Adrenal gland (tissue), 12 donors: ENCODE results near the gene NINJ1. TPM values are rescaled to one million over a fixed set of nuclear protein-coding genes. Genes with fewer than 3 reads are reported as not detected.
"Not testable (repeated sequence)": the region's sequence is repeated elsewhere in the genome, so short reads cannot be mapped to it uniquely, and the experiment has no call there.

ENCODE experiments used
- DNase-seq, 7 donors: peaks; one replicate each; pipeline ENCODE4 v3.0.0-alpha.2; 2019 to 2020
- H3K27ac ChIP-seq, 5 donors: fragments of 200-600 bp; sonication (generic) in 4 of 5; 1 replicate in 3 of 5; 2 replicates in 2 of 5; pipeline versions ENCODE4 v1.5.1 to v1.8.0; 2016 to 2020; ENCODE audit warnings: mild to moderate bottlenecking in 1 of 5
- H3K27me3 ChIP-seq: fragments of 200-600 bp; 2 replicates; pipeline ENCODE4 v1.8.0; 2021
- H3K36me3 ChIP-seq, 2 donors: fragments of 200-600 bp; replicated peaks in 1 of 2; 1 replicate in 1 of 2; 2 replicates in 1 of 2; pipeline versions ENCODE4 v1.5.1 to v1.8.0; 2018 to 2022
- H3K4me1 ChIP-seq, 2 donors: fragments of 200-600 bp; replicated peaks in 1 of 2; 1 replicate in 1 of 2; 2 replicates in 1 of 2; pipeline versions ENCODE4 v1.5.1 to v1.8.0; 2018 to 2021
- H3K4me3 ChIP-seq, 4 donors: fragments of 200-600 bp; sonication (generic) in 3 of 4; one replicate each; pipeline ENCODE4 v1.5.1; 2016 to 2018
- H3K9me3 ChIP-seq, 3 donors: fragments of 200-600 bp; sonication (generic) in 1 of 3; replicated peaks in 1 of 3; 1 replicate in 2 of 3; 2 replicates in 1 of 3; pipeline versions ENCODE4 v1.5.1 to v1.8.0; 2016 to 2021
- POLR2A ChIP-seq, 2 donors: fragments of 450-650 bp; IDR thresholded peaks; one replicate each; pipeline ENCODE4 v1.6.1; 2017; ENCODE audit warnings: antibody characterized with exemption in 2 of 2, mild to moderate bottlenecking in 2 of 2, moderate library complexity in 1 of 2
- WGBS, 4 donors: extraction: QIAGEN DNeasy Blood & Tissue Kit in 2 of 4; methylation state at CpG; one replicate each; pipeline versions ENCODE4 v1.1.5 to v1.1.7; 2013 to 2017; 5-methylcytosine and 5-hydroxymethylcytosine counted together
- intact Hi-C, 2 donors: fragments of 100-400 bp; cut with DNase I; formaldehyde crosslinking; loops; one replicate each; pipeline versions ENCODE4 v1.14.1 to v1.15.0; 2022 to 2023
- polyA plus RNA-seq, 3 donors: library from polyadenylated mRNA; stranded (reverse); fragments of 200-250 nt in 2 of 3; fragments of 350-450 nt in 1 of 3; fragmentation: Illumina TruSeq in 1 of 3; extraction: RNeasy Lipid Tissue Mini Kit (QIAGEN cat#74804) in 1 of 3; gene quantifications; one replicate each; pipeline ENCODE4 v1.2.3, GENCODE V29; 2013 to 2014
- total RNA-seq, 9 donors: library from RNA; depleted of rRNA in 4 of 9; stranded (reverse); fragments of >200 nt in 4 of 9; fragments of 120-200 nt in 1 of 9; fragmentation: NEBNext Ultra II Directional in 1 of 9; extraction: Animal tissue kit (Norgen Biotek cat#: 25700) in 1 of 9; gene quantifications; one replicate each; pipeline versions ENCODE4 v1.1.0 to v1.2.4, GENCODE V29; 2013 to 2023
- TF ChIP-seq, protein P1 (sequence below), 6 experiments: fragments of 450-650 bp in 4 of 6; fragments of 200-600 bp in 2 of 6; sonication (generic) in 1 of 6; IDR thresholded peaks; 1 replicate in 5 of 6; 2 replicates in 1 of 6; pipeline versions ENCODE4 v1.5.1 to v1.8.0; 2016 to 2021; ENCODE audit warnings: antibody characterized with exemption in 6 of 6, mild to moderate bottlenecking in 2 of 6, moderate library complexity in 1 of 6
- donor health status: healthy with polysubstance abuse.
- donor health status: Bipolar disorder and iron deficiency.
- donor health status: DM: yes; HTN: yes; CAD: no.
- donor health status: DM: no; HTN: no; CAD: no.
- donor health status: DM: no; HTN: no; CAD: no.
- donor health status: DM: yes; HTN: yes; CAD: no.

The NINJ1 gene
- total and polyA plus RNA-seq, 12 donors: 25.6 to 339 (median 161) TPM

DNA sequence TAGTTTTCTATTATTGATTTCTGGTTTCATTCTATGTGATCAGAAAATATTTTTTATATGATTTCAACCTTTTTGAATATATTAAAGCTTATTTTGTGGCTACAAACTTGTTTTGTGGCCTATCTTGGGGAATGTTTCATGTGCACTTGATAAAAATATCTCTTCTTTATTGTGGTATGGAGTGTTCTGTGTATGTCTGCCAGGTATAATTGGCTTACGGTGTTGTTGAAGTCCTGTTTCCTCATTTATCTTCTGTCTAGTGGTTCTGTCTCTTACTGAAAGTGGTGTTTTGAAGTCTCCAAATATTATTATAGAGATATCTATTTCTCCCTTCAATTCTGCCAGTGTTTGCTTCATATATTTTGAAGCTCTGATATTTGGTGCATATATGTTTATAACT lies 28.4 kb downstream of the NINJ1 start:
- WGBS, 4 donors: 83 to 94% (median 91%) methylated on average over 1 of the region's 1 CpG
- H3K27ac ChIP-seq: no peak overlapping the region
- no peaks in the 10 kb centered on the region for H3K27me3 ChIP-seq
- peaks cover 6 to 15% of the 10 kb centered on the region in 2 donors for H3K4me1 ChIP-seq
- peaks cover 0 to 12% (median 0%) of the 10 kb centered on the region in 3 donors for H3K9me3 ChIP-seq
- intact Hi-C loops: loop anchor here (5.0 to 10.0 kb wide), 3 partner anchors 57 to 199 kb away; no protein-coding TSS in a partner anchor
- TF ChIP-seq, protein P1, sequence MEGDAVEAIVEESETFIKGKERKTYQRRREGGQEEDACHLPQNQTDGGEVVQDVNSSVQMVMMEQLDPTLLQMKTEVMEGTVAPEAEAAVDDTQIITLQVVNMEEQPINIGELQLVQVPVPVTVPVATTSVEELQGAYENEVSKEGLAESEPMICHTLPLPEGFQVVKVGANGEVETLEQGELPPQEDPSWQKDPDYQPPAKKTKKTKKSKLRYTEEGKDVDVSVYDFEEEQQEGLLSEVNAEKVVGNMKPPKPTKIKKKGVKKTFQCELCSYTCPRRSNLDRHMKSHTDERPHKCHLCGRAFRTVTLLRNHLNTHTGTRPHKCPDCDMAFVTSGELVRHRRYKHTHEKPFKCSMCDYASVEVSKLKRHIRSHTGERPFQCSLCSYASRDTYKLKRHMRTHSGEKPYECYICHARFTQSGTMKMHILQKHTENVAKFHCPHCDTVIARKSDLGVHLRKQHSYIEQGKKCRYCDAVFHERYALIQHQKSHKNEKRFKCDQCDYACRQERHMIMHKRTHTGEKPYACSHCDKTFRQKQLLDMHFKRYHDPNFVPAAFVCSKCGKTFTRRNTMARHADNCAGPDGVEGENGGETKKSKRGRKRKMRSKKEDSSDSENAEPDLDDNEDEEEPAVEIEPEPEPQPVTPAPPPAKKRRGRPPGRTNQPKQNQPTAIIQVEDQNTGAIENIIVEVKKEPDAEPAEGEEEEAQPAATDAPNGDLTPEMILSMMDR (IDR thresholded peaks at IDR 0.05): no peak
- no peak for TF ChIP-seq POLR2A (IDR thresholded peaks at IDR 0.05)
- no peak overlapping the region for H3K4me3 ChIP-seq
- H3K36me3 ChIP-seq: peaks cover 0 to 24% of the 10 kb centered on the region in 2 donors
- DNase-seq: no peak

DNA sequence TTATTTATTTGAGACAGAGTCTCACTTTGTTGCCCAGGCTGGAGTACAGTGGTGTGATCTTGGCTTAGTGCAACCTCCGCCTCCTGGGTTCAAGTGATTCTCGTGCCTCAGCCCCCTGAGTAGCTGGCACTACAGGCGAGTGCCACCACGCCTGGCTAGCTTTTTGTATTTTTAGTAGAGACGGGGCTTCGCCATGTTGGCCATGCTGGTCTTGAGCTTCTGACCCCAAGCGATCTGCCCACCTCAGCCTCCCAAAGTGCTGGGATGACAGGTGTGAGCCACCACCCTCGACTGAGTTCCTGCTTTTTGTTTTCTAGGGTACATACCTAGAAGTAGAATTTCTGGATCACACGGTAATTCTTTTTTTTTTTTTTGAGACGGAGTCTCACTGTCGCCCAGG lies 33.0 kb downstream of the NINJ1 start:
- DNase-seq: peak in 4 of 7 donors; percentile 11 to 48 (median 12)
- Histone ChIP-seq H3K4me1 (peaks cover 28 to 33% of the 10 kb centered on the region in 2 donors), H3K9me3 (peaks cover 0 to 12% (median 0%) of the 10 kb centered on the region in 3 donors)
- intact Hi-C loops: loop anchor here in 1 of 2 donors (10.0 kb wide), 1 partner anchor 204 kb away; no protein-coding TSS in a partner anchor
- H3K4me3 ChIP-seq, H3K36me3 ChIP-seq, H3K27ac ChIP-seq, H3K27me3 ChIP-seq: not testable (repeated sequence)
- WGBS, 4 donors: 96 to 99% (median 97%) methylated on average over 10 to 11 of the region's 11 CpGs

DNA sequence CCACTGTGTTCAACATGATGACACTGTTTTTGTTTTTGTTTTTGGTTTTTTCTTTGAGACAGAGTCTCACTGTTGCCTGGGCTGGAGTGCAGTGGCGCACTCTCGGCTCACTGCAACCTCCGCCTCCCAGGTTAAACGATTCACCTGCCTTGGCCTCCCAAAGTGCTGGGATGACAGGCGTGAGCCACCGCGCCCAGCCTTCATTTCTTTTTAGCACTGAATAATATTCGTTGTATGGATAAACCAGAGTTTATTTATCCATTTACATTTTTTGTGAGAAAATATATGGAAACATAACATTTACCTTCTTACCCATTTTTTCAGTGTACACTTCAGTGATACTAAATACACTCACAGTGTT lies 33.8 kb downstream of the NINJ1 start:
- 95 to 96% (median 95%) methylated on average over 8 of the region's 8 CpGs for WGBS, 4 donors
- peaks cover 0 to 12% (median 0%) of the 10 kb centered on the region in 3 donors for H3K9me3 ChIP-seq
- TF ChIP-seq POLR2A (IDR thresholded peaks at IDR 0.05): no peak
- TF ChIP-seq, protein P1 (IDR thresholded peaks at IDR 0.05): no peak
- peak in 3 of 7 donors; percentile 11 to 16 (median 14) for DNase-seq
- peaks cover 28 to 34% of the 10 kb centered on the region in 2 donors for H3K4me1 ChIP-seq
- intact Hi-C loops: loop anchor here in 1 of 2 donors (10.0 kb wide), 1 partner anchor 205 kb away; no protein-coding TSS in a partner anchor
- H3K27me3 ChIP-seq: no peaks in the 10 kb centered on the region
- H3K27ac ChIP-seq: peak overlapping the region in 1 of 5 donors; percentile 80
- no peaks in the 10 kb centered on the region for H3K36me3 ChIP-seq
- no peak overlapping the region for H3K4me3 ChIP-seq

DNA sequence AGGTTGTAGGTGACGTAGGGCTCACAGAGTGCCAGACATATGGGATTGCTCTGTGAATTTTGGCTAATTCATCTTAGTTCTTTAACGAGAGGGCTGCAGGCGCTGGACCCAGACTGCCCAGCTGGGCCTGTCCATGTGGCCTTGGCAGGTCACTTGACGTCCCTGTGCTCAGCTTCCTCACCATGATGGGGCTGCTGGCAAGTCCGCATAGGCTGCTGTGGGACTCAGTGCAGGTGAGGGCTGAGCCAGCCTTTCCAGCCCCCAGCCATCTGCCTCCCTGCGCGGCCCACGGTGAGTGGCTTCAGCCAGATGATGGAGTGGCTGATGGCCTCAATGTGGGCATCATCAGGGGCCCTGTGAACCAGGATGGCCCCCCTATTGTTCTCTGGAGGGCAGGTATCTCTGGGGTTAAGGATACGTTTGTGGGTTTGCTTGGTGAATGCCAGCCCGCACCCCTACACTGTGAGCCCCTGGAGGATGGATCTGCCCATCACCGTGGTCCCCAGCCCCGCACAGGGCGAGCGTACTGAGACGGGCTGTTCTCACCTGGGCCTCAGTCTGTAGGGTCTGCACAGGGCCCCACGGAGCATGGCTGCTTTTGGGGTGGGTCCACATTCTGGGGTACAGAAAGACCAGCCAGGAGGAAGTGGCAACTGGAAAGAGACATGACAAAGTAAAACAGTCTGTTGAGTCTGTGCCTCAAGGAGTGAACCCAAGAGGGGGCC lies 34.3 kb downstream of the NINJ1 start:
- Histone ChIP-seq H3K27me3 (no peaks in the 10 kb centered on the region), H3K27ac (peak overlapping the region in 4 of 5 donors; percentile 30 to 91 (median 84)), H3K4me3 (no peak overlapping the region), H3K4me1 (peaks cover 33 to 39% of the 10 kb centered on the region in 2 donors), H3K36me3 (no peaks in the 10 kb centered on the region), H3K9me3 (peaks cover 0 to 12% (median 0%) of the 10 kb centered on the region in 3 donors)
- TF ChIP-seq POLR2A (IDR thresholded peaks at IDR 0.05): no peak
- TF ChIP-seq, protein P1 (IDR thresholded peaks at IDR 0.05): no peak
- WGBS, 4 donors: 79 to 86% (median 84%) methylated on average over 10 to 16 of the region's 16 CpGs
- intact Hi-C loops: loop anchor here in 1 of 2 donors (10.0 kb wide), 1 partner anchor 205 kb away; no protein-coding TSS in a partner anchor
- peak in 6 of 7 donors; percentile 29 to 56 (median 48) for DNase-seq
